Measurements from ENCODE around the gene ANKRD23. TPM values are rescaled to one million over a fixed set of nuclear protein-coding genes. Genes with fewer than 3 reads are reported as not detected.

ANKRD23 gene
- total RNA-seq, 1 donor: 1.8 TPM

DNA sequence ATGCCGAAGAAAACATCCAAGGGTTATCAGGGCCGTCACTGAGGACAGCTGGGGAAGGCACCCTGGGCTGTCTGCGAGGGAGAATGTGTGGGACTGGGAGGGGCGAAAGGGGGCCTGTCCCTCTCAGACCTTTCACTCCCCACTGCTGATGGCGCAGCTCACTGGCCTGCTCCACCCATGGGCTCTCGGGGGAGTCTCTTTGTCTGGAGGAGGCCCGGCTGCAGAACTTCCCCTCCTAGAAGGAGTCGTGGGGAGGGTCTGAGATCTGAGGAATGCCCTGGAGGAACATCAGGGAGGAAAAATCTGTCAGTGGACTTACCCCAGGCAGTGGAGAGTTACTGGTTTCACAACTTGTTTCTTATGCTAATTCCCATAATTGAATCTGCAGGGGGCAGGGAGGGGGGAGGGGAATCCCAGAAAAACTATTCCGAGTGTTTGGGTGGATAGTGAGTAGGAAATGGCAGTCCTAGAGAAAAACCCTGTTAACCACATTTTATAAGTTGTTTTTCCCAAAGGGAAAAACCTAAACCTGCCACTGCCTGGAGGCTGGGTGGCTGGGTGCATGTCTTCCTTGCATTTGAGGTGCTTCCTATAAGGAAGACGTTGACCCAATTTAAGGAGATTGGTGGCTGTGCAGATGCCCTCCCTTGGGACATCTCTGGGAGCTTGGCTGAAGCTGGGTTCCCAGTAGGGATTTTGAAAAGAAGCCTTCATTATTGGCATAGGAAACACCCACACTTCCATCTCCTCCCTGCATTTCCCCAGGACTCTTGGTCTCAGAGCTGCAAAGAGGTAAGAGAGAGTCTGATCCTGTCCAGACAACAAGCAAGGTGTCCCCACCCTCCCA lies 37.8 kb upstream of the ANKRD23 start:
- no peak for DNase-seq (ENCODE audit: insufficient read length, low spot score, missing footprints)
- Histone ChIP-seq H4K20me1 (ENCODE audit: insufficient read depth, low read length) (no peaks in the 10 kb centered on the region), H3K79me2 (ENCODE audit: insufficient read depth, low read length) (no peaks in the 10 kb centered on the region), H3K9me3 (ENCODE audit: low read depth, low read length) (no peaks in the 10 kb centered on the region), H3K4me1 (ENCODE audit: insufficient read depth, low read length) (peaks cover 5% of the 10 kb centered on the region), H3K4me3 (ENCODE audit: insufficient read depth, low read length) (no peak overlapping the region), H3K27me3 (ENCODE audit: insufficient read depth, low read length) (no peaks in the 10 kb centered on the region), H3K27ac (ENCODE audit: low read depth, low read length) (no peak overlapping the region), H2AFZ (ENCODE audit: low read length) (no peak overlapping the region), H3K4me2 (ENCODE audit: insufficient read depth, low read length) (no peak overlapping the region), H3K36me3 (ENCODE audit: insufficient read depth, low read length) (no peaks in the 10 kb centered on the region)
- TF ChIP-seq, protein P1, sequence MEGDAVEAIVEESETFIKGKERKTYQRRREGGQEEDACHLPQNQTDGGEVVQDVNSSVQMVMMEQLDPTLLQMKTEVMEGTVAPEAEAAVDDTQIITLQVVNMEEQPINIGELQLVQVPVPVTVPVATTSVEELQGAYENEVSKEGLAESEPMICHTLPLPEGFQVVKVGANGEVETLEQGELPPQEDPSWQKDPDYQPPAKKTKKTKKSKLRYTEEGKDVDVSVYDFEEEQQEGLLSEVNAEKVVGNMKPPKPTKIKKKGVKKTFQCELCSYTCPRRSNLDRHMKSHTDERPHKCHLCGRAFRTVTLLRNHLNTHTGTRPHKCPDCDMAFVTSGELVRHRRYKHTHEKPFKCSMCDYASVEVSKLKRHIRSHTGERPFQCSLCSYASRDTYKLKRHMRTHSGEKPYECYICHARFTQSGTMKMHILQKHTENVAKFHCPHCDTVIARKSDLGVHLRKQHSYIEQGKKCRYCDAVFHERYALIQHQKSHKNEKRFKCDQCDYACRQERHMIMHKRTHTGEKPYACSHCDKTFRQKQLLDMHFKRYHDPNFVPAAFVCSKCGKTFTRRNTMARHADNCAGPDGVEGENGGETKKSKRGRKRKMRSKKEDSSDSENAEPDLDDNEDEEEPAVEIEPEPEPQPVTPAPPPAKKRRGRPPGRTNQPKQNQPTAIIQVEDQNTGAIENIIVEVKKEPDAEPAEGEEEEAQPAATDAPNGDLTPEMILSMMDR (IDR thresholded peaks at IDR 0.05; ENCODE audit: extremely low read depth, low read depth, low read length): no peak

DNA sequence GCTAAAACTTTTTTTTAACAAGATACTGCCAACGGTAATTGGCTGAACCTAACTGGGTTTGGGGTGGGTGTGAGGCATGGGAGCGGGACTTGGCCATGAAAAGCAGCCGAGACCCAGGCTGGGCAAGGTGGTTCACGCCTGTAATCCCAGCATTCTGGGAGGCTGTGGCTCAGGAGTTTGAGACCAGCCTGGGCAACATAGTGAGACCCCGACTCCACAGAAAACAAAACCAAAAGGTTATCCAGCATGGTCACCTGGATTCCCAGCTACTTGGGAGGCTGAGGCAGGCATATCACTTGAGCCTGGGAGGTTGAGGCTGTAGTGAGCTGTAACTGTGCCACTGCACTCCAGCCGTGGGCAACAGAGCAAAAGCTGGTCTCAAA lies 37.1 kb upstream of the ANKRD23 start:
- no peak for DNase-seq (ENCODE audit: insufficient read length, low spot score, missing footprints)
- H3K9me3 ChIP-seq (ENCODE audit: low read depth, low read length): no peaks in the 10 kb centered on the region
- no peaks in the 10 kb centered on the region for H3K79me2 ChIP-seq (ENCODE audit: insufficient read depth, low read length)
- TF ChIP-seq, protein P1 (IDR thresholded peaks at IDR 0.05; ENCODE audit: extremely low read depth, low read depth, low read length): no peak
- H3K36me3 ChIP-seq (ENCODE audit: insufficient read depth, low read length): no peaks in the 10 kb centered on the region
- H4K20me1 ChIP-seq (ENCODE audit: insufficient read depth, low read length): no peaks in the 10 kb centered on the region
- H3K4me2 ChIP-seq (ENCODE audit: insufficient read depth, low read length): no peak overlapping the region
- no peak overlapping the region for H3K4me3 ChIP-seq (ENCODE audit: insufficient read depth, low read length)
- peaks cover 12% of the 10 kb centered on the region for H3K4me1 ChIP-seq (ENCODE audit: insufficient read depth, low read length)
- no peak overlapping the region for H3K27ac ChIP-seq (ENCODE audit: low read depth, low read length)
- H2AFZ ChIP-seq (ENCODE audit: low read length): no peak overlapping the region
- H3K27me3 ChIP-seq (ENCODE audit: insufficient read depth, low read length): no peaks in the 10 kb centered on the region

DNA sequence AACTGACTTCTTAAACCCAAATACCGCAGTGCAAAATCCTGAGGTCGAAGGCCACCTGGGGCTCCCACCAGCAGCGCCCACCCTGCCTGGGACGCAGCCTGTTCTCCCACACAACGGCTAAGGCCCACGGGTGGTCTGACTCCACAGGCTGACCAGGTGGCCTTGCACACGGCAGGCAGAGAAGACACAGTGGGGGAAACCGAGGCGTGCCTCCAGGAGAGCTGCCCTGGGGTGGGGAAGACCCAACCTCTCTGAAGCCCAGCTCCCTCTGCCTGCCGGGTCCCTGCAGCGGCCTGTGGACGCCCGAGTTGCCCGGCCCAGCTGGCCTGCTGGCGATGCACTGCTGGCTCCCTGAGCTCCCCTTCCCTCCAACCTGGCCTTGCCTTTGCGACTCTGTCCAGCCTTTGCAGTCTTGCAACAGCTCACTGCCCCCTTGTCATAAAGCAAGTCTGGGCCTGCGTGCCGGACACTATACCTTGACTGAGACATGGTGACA lies 35.8 kb upstream of the ANKRD23 start:
- TF ChIP-seq, protein P1 (IDR thresholded peaks at IDR 0.05; ENCODE audit: extremely low read depth, low read depth, low read length): no peak
- Histone ChIP-seq H3K36me3 (ENCODE audit: insufficient read depth, low read length) (no peaks in the 10 kb centered on the region), H3K9me3 (ENCODE audit: low read depth, low read length) (no peaks in the 10 kb centered on the region), H4K20me1 (ENCODE audit: insufficient read depth, low read length) (no peaks in the 10 kb centered on the region), H2AFZ (ENCODE audit: low read length) (no peak overlapping the region), H3K4me2 (ENCODE audit: insufficient read depth, low read length) (no peak overlapping the region), H3K27me3 (ENCODE audit: insufficient read depth, low read length) (no peaks in the 10 kb centered on the region), H3K79me2 (ENCODE audit: insufficient read depth, low read length) (no peaks in the 10 kb centered on the region), H3K4me1 (ENCODE audit: insufficient read depth, low read length) (peaks cover 21% of the 10 kb centered on the region), H3K27ac (ENCODE audit: low read depth, low read length) (no peak overlapping the region), H3K4me3 (ENCODE audit: insufficient read depth, low read length) (no peak overlapping the region)
- no peak for DNase-seq (ENCODE audit: insufficient read length, low spot score, missing footprints)

DNA sequence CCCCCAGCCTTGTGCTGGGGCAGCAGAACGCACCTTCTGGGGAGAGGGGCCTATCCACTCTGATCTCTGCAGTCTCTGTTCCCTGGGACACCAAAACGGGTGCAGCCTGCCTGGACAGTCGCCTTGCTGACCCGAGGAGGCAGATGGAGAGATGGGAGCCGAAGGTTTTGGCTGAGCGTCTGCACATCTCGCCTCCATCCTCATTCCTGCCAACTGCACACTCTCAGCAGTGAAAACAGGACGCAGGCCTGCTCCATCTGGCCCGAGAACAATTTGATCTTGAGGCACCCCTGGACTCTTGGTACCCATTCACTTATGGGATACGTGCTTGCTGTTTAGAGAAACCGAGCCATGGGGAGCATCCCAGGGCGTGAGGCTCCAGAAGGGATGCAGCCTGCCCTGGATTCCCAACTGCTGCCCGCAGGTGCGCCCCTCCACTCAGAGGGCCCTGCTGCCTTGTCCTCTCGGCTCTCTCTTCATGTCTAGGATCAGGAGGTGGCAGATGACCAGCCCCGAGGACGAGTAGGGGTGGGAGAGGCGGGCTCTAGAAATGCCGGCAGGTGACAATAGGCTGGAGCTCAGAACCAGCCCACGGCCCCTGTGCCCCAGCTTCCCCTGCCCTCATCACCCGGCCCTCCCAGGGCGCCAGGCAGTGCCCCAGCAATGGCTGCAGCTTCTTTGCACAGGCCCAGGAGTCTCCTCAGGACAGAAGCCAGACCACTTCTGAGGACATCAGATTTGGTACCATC lies 35.1 kb upstream of the ANKRD23 start:
- peaks cover 24% of the 10 kb centered on the region for H3K4me1 ChIP-seq (ENCODE audit: insufficient read depth, low read length)
- no peak overlapping the region for H3K4me2 ChIP-seq (ENCODE audit: insufficient read depth, low read length)
- no peaks in the 10 kb centered on the region for H3K79me2 ChIP-seq (ENCODE audit: insufficient read depth, low read length)

More for the DNA sequence above, 35.1 kb upstream of the ANKRD23 start:
- Histone ChIP-seq H2AFZ (ENCODE audit: low read length) (no peak overlapping the region), H4K20me1 (ENCODE audit: insufficient read depth, low read length) (no peaks in the 10 kb centered on the region), H3K36me3 (ENCODE audit: insufficient read depth, low read length) (no peaks in the 10 kb centered on the region), H3K27ac (ENCODE audit: low read depth, low read length) (no peak overlapping the region), H3K9me3 (ENCODE audit: low read depth, low read length) (no peaks in the 10 kb centered on the region), H3K27me3 (ENCODE audit: insufficient read depth, low read length) (no peaks in the 10 kb centered on the region), H3K4me3 (ENCODE audit: insufficient read depth, low read length) (no peak overlapping the region)
- TF ChIP-seq, protein P1 (IDR thresholded peaks at IDR 0.05; ENCODE audit: extremely low read depth, low read depth, low read length): no peak
- DNase-seq (ENCODE audit: insufficient read length, low spot score, missing footprints): no peak
